Globus pallidus (tissue), 1 donor: Measurements from ENCODE around the gene CCNI2.

Source experiments
- DNase-seq: peaks from one replicate; pipeline ENCODE4 v3.0.0-alpha.2; 2015; ENCODE audit warnings: low spot score

CCNI2 gene, protein sequence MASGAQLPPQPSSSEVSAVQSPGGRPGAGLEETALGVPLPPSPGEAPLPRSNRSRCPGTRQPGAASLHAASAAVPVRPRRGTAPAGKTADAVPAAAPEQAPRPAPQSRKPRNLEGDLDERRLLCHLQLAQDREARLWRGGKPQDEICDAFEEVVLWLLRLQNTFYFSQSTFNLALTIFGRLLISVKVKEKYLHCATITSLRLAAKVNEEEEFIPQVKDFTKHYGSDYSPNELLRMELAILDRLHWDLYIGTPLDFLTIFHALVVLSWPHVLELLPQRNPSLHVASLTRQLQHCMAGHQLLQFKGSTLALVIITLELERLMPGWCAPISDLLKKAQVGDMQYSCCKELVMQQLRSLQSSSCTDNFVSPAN

DNA sequence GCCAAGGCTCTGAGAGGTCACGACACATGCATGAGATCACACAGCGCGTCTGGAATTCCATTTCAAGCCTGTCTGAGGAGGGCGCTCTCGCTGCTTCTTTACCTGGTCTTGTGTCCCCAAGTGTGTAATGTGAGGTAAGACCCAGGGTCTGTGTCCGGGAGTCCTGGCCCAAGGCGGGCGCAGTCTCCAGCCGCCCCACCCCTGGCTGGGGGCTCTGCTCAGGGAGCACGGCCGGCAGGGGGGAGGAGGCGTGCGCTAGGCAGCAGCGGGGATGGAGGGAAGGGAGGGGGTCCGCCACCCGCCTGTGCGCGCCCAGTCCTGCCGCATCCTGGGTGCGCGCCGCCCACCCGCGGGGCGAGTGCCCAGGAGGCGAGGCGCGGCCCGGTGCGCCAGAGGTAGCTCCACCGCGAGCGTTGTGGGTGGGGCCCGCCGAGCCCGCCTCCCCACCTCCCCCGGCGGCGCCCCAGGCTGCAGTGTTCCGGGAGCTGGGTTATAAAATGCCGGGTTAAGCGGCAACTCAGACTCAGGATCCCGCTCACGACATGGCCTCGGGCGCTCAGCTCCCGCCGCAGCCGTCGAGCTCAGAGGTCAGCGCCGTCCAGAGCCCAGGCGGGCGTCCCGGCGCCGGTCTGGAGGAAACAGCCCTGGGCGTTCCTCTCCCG is at the start of gene CCNI2:
Gene CCNI2, plus strand, starts transcription at position 473 of the 662 bp plus-strand sequence. Its CDS starts 70 bp downstream, at position 543.
- DNase-seq = no peak

DNA sequence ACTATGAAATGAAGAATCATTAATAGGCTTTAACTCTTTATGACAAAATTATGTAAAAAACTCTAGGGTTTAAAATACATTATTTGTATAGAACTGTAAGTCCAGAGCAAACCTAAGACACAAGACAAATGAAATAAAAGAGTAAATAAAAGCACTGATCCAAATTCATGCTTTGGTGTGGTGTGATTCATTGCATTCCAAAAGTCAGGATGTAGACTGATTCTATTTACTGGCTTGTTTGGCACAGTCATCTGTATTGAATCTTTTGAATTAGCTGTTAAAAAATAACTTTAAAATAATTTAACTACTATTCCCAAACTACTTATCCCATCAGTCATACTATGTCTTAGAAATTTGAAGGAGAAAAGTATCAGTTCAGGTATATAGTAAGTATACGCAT is 42.4 kb upstream of the CCNI2 start:
- DNase-seq = no peak

DNA sequence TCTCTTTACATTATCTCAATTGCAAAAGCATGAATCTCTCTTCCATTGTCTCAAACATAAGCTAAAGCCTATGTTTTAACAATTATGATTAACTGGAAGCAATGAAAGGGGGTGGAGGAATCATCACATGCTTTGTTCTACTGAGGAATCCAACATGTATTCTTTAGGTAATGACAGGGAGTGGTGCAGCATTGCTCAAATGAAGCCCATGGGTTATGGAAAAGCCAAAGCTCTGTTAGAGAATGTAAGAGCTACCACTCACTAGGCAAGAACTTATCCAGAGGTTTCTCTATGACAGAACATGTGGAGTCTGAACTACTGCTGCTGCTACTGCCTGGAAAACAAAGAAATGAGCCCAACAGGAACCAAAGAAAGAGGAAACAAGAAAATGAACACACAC is 38.6 kb upstream of the CCNI2 start:
- no peak for DNase-seq

DNA sequence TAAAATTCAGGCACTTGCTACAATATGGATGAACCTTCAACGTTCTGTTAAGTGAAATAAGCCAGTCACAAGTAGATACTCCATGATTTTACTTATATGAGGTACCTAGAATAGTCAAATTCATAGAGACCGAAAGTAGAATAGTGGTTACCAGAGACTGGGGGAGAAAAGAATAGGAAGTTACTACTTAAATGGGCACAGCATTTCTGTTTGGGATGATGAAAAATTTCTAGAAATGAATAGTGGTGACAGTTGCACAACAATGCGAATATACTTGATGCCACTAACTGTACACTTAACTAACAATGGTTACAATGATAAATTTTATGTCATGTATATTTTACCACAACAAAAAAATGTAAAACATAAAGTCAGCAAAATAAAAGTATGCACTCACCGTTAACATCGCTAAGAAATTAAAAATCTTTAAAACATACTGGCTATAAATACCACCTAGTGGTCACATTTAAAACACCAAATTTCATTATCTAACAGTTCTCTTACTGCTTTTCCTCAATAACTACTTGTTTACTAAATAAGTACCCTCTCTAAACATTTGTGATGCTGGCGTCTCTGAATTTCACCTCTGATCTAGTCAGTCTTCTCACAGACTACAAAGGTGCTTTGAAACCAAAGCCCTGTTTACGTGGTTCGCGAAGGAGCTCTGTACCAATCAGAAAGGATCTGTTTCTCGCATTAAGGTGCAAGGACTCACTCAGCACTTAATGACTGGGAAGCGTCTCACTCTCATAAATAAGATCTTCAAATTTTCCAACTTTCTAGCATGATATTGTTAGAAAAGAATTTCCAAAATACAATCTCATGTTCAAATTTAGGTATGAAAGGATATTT is 32.5 kb upstream of the CCNI2 start:
- DNase-seq = no peak

DNA sequence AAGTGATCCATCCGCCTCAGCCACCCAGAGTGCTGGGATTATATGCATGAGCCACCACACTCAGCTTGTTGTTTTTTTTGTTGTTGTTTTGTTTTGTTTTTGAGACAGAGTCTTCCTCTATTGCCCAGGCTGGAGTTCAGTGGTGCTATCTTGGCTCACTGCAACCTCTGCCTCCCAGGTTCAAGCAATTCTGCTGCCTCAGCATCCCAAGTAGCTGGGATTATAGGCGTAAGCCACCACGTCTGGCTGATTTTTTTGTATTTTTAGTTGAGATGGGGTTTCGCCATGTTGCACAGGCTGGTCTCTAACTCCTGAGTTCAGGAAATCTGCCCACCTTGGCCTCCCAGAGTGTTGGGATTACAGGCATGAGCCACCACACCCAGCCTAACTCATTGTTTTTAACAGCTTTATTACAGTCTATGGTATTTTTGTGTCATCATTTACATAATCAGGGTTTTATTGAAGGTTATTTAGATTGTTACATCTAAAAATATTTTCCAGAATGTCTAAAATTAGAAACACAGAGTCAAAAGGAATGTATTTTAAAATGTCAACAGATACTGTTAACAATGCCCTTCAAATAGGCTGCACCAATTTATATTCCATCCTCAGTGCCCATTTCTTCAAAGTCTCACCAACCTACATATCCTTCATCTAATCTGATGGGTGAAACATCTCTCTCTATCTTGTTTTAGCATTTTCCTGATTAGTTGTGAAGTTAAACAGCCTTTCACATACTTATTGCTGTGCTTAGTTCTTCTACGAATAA is 28.5 kb upstream of the CCNI2 start:
- no peak for DNase-seq

DNA sequence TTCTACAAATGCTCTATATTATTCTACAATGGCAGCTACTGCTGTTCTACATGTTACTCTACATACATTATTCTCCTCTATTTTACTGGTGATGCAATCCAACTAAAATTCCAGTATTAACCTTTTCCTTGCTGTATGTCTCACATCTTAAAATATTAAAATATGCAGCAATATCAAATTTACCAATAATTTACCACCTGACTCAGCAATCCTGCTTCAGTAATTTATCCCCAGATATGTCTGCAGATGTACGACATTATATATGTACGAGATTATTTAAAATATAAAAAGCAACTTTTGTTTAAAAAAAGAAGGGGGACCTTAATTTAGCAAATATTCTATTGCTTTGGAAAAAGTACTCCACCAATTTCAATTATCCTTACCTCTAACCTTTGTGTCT is 21.5 kb upstream of the CCNI2 start:
- DNase-seq = no peak

DNA sequence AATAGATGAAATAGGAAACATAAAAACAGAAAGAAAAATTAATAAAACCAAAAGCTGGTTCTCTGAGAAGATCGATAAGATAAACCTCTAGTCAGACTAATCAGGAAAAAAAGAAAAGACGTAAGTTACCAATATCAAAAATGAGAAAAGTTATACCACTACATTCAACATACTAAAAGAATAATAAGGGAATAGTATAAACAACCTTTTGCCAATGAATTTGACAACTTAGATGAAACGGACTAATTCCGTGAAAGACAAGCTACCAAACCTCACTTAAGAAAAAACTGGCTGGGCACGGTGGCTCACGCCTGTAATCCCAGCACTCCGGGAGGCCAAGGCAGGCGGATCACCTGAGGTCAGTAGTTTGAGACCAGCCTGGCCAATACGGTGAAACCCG is 17.3 kb upstream of the CCNI2 start:
- no peak for DNase-seq

DNA sequence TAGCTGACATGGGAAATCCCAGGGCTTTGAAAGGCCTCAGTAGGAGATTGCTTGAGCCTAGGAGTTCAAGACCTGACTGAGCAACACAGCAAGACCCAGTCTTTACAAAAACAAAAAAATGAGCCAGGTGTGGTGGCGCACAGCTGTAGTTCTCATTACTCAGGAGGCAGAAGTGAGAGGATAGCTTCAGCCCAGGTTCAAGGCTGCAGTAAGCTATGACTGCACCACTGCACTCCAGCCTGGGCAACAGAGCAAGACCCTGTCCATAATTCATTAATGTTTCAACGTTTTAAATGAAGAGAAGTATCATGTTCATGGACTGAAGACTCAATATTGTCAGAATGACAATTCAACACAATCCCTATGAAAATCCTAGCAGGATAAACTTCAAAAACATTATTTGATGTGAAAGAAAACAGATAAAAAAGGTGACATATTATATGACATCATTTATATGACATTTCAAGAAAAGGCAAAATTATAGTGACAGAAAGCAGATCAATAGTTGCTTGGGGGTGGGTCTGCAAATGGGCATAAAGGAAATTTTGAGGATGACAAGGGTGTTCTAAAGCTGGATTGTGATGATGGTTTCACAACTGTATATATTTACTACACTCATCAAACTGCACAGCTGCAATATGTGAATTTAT is 13.6 kb upstream of the CCNI2 start:
- no peak for DNase-seq

DNA sequence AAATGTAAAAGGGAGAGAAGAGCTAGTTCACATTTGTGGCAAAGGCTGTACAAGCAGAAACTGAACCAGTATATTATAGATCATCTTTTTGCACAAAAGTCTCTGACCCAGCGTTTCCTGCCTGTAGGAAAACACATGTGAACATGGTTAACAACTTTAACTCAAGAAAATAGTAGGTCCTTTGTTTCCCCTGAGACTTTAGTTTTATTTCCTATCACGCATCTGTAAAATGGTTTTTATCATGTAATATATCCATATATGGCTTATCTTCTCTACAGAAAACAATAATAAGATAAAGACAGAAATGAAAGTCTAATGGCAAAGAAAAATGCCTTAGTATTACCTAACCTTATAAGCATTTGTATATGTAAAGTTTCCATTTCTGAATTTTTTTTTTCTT is 12.5 kb upstream of the CCNI2 start:
- no peak for DNase-seq

DNA sequence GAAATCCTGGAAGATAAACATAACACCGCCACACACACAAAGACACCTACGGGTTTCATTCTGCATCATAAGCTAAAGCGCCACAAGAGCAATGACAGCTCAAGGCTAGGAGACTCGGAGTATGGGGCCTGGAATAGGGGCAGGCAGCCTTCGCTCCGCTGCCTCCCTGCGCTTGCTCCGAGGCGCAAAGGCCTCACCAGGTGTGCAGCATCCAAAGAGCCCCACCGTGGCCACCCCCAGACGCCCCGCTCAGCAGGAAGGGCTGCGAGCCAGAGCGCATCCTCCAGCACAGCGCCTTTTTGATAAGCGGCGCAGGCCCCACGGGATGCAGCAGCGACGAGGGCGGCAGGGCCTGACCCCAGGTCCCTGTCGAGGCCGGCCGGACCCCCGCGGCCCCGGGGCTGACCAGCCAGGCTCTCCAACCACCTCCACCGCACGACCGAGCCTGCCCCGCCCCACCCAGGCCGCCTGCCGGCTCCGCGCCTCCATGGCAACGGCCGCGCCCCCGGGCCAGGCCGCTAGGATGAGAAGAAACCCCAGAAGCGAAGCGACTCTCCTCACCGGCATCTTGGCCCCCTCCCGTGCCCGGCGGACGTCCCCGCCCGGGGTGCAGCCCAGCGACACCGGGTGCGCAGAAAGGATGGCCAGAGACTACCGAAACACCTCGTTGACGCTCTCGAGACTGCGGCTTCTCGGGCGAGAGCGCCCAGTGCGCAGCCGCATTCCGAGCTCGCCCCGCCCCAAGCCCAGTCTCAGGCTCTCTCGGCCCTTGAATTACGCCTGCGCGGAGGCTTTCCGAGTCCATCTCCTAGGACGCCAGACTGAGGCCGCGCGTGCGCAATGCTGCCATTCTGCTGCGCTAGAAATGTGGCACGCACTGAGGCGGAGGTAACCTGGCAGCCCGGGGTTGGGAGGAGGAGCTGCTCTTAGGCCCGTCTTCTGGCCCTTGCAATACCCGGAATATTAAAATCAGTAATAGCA is 10.1 kb upstream of the CCNI2 start, which contains the start of gene KIF3A:
Gene KIF3A, minus strand, starts transcription at position 694 of the 981 bp plus-strand sequence. Its CDS starts 127 bp downstream, at position 567.
- peak; percentile 96 for DNase-seq

DNA sequence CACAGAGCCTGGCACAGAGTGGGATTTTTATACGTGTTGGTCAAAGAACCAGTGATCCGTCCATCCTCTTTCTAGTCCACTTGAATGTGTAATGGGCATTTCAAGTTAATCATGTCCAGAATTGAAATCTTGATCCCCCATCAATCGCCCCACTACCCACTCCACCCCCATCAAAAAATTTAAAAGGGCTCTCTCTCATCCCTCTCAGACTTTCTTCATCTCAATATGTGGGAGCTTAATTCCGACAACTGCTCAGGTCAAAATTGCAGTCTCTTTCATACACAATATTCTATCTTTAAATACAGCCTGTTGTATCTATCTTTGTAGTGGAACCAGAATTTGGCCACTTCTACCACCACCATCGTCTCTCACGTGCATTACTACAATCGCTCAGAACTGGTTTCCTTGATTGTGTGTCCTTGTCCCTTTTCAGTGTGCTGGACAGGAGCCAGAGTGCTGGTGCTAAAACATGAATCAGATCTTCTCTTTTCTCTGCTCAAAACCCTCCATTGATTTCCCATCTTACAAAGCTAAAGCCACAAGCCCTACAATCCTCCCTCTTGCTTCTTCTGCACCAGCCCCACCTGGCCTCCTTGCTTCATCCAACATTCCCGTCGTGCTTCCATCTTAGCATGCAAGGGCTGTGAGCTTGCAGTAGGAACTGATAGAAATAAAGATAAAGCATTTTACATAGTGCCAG is 9.1 kb upstream of the CCNI2 start:
- no peak for DNase-seq

DNA sequence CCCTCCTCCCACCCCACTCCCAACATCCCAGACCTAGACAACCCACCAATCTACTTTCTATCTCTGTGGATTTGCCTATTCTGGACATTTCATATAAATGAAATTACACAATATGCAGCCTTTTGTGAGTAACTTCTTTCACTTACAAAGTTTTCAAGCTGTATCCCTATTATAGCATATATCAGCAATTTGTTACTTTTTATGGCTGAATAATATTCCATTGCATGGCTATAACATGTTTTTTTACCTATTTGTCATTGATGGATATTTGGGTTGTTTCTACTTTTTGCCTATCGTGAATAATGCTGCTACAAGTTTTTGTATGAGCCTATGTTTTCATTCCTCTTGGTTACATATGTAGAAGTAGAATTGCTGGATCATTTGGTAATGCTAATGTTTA is 8.0 kb upstream of the CCNI2 start:
- DNase-seq = no peak

DNA sequence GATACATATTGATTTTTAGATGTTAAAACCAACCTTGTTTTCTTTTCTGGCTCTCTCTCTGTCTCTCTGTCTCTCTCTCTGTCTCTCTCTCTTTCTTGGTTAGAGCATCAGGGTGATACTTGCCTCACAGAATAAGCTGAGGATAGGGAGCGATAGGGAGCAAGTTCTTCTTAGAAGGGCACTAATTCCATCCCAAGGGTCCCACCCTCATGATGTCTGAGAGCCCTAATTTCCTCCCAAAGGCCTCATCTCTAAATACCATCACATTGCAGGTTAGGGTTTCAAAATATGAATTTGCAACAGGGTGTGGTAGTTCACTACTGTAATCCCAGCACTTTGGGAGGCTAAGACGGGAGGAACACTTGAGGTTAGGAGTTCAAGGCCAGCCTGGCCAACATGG is 5.1 kb upstream of the CCNI2 start:
- no peak for DNase-seq

DNA sequence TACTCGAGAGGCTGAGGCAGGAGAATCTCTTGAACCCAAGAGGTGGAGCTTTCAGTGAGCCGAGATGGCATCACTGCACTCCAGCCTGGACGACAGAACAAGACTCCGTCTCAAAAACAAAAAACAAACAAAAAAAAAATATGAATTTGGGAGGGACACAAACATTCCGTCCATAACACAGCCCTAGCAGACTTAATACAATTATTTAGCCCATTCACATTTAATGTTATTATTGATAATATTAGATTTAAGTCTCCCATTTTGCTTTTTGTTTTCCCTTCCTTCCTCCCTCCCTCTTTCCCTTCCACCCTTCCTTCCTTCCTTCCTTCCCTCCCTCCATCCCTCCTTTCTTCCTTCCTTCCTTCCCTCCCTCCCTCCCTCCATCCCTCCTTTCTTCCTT is 4.6 kb upstream of the CCNI2 start:
- DNase-seq = no peak

DNA sequence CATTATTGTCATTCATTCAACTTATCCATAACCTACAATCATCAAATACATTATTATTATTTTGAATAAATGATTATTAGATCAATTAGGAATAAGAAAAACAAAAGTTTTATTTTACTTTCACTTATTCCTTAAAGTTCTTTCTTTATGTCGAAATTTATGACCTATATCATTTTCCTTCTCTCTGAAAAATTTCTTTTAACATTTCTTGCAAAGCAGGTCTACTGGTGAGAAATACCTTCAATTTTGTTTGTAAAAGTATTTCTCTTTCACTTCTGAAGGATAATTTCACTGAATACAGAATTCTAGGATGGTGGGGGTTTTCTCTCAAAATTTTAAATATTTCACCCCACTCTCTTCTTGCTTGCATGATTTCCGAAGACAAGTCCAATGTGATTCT is 2.6 kb upstream of the CCNI2 start:
- no peak for DNase-seq

DNA sequence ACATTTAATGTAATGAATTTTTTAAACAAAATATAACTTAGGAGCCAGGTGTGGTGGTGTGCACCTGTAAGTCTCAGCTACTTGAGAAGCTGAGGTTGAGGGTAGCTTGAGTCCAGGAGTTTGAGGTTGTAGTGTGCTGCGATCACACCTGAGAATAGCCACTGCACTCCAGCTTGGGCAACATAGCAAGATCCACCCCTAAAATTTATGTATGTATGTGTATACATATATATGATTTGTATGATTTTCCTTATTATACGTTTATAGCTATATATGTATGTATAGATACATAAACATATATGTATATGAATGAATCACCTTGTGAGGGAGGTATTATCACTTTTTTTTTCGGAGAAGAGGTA is 653 bp upstream of the CCNI2 start:
- DNase-seq = no peak

DNA sequence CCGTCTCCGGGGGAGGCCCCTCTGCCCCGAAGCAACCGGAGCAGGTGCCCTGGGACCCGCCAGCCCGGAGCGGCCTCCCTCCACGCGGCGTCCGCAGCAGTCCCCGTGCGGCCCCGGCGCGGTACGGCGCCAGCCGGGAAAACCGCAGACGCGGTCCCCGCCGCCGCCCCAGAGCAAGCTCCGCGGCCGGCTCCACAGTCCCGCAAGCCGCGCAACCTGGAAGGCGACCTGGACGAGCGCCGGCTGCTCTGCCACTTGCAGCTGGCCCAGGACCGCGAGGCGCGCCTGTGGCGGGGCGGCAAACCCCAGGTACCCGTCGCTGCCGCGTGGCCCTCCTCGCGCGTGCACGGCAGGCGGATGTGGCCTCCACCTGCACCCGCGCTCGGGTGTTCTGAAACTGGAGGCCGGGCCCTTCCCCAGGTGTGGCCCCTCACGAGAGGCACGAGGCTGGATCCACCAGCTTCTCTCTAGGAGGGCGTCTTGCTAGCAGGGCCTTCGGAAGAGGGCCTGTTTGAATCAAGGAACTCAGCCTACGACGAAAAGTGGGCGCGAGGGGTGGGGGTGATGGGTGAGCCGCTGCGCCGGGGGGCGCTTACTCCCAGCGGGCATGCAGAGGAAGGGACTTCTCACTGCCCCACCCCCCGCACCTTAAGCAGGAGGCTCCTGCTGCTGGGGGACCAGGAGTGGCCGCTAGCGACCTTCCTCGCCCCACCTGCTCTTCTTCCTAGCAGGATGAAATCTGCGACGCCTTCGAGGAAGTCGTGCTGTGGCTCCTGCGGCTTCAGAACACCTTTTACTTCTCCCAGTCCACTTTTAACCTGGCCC is 602 bp downstream of the CCNI2 start:
- no peak for DNase-seq

DNA sequence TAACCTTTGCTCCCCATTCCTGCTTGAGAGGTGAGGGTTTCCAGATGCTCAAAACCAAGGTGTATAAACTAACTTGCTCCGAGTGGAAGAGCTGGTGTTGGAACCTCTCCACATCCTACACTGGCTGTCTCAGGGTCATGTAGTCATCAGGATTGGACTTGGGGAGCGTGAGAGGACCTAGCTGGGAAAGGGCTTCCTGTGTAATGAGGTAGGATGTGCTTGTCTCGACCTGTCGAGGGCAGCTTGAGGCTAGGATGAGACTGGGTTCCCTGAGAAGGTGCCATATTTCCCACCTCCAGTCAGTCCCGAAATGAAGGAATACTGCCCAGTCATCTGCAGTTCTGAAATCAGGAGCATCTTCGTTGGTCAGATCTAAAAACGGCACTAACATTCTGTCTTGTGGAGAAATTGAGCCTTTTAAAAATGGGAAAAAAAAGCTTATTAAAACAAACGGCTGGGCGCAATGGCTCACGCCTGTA is 1.3 kb downstream of the CCNI2 start:
- no peak for DNase-seq

DNA sequence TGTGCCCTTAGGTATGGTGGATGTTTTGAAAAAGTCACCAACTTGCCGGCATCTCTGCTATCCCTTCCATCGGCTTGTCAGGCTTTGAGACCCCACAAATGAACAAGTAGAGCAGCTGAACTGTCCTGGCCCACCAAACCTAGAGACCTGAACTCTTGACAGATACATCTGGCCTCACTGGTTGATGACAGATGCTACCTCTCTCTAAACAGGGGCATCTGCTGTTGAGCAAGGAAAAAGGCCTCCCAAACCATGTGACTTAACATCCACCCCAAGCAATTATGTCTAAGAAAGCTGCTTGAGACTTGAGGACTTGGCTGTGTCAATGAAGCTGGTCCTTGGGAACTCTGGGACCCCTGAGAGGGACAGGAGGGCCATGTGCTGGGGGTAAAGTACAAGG is 2.3 kb downstream of the CCNI2 start:
- no peak for DNase-seq
